ENCODE measurements around the gene BPIFB4.
"Not testable (repeated sequence)": the region's sequence is repeated elsewhere in the genome, so short reads cannot be mapped to it uniquely, and the experiment has no call there.

The BPIFB4 gene

GRCh38 chr20:33079259-33079658 lies at the start of gene BPIFB4:
Gene BPIFB4 (plus strand): TSS chr20:33079643. CDS start chr20:33081527, 1,884 bp downstream.
- no peak for DNase-seq (ENCODE audit: low read depth)

GRCh38 chr20:33030076-33030475 lies 49.4 kb upstream of the BPIFB4 start:
- no peak for DNase-seq (ENCODE audit: low read depth)

- DNase-seq (ENCODE audit: low read depth): no peak
These were observed 48.9 kb upstream of the BPIFB4 start for GRCh38 chr20:33030569-33030968.

GRCh38 chr20:33031531-33031930 lies 47.9 kb upstream of the BPIFB4 start, which contains the start of gene BPIFB6:
Gene BPIFB6 (plus strand): TSS chr20:33031648. CDS start chr20:33031648, 0 bp downstream.
- no peak for DNase-seq (ENCODE audit: low read depth)

- DNase-seq (ENCODE audit: low read depth): no peak
These were observed 46.9 kb upstream of the BPIFB4 start for GRCh38 chr20:33032555-33032954.

GRCh38 chr20:33033381-33033780 lies 46.1 kb upstream of the BPIFB4 start:
- no peak for DNase-seq (ENCODE audit: low read depth)

- no peak for DNase-seq (ENCODE audit: low read depth)
These were observed 45.3 kb upstream of the BPIFB4 start for GRCh38 chr20:33034115-33034514.

GRCh38 chr20:33034901-33035492 lies 44.4 kb upstream of the BPIFB4 start:
- DNase-seq (ENCODE audit: low read depth): no peak

- DNase-seq (ENCODE audit: low read depth): no peak
These were observed 42.0 kb upstream of the BPIFB4 start for GRCh38 chr20:33037456-33037855.

- no peak for DNase-seq (ENCODE audit: low read depth)
These were observed 41.2 kb upstream of the BPIFB4 start for GRCh38 chr20:33038243-33038642.

GRCh38 chr20:33042430-33042829 lies 37.0 kb upstream of the BPIFB4 start:
- no peak for DNase-seq (ENCODE audit: low read depth)

- no peak for DNase-seq (ENCODE audit: low read depth)
These were observed 36.3 kb upstream of the BPIFB4 start for GRCh38 chr20:33042983-33043730.

- no peak for DNase-seq (ENCODE audit: low read depth)
These were observed 35.7 kb upstream of the BPIFB4 start for GRCh38 chr20:33043731-33044181.

GRCh38 chr20:33045129-33045721 lies 34.2 kb upstream of the BPIFB4 start:
- DNase-seq (ENCODE audit: low read depth): not testable (repeated sequence)

- DNase-seq (ENCODE audit: low read depth): no peak
These were observed 33.0 kb upstream of the BPIFB4 start for GRCh38 chr20:33046412-33046811.

GRCh38 chr20:33051333-33051732 lies 28.1 kb upstream of the BPIFB4 start:
- DNase-seq (ENCODE audit: low read depth): no peak

- DNase-seq (ENCODE audit: low read depth): no peak
These were observed 25.9 kb upstream of the BPIFB4 start, which contains the start of gene BPIFB3 for GRCh38 chr20:33053291-33054106. Gene BPIFB3 (plus strand): TSS chr20:33053903. CDS start chr20:33055436, 1,533 bp downstream.

- DNase-seq (ENCODE audit: low read depth): no peak
These were observed 25.1 kb upstream of the BPIFB4 start for GRCh38 chr20:33054381-33054780.

- DNase-seq (ENCODE audit: low read depth): no peak
These were observed 24.7 kb upstream of the BPIFB4 start for GRCh38 chr20:33054791-33055190.

- DNase-seq (ENCODE audit: low read depth): no peak
These were observed 20.3 kb upstream of the BPIFB4 start for GRCh38 chr20:33059136-33059535.

- DNase-seq (ENCODE audit: low read depth): no peak
These were observed 19.6 kb upstream of the BPIFB4 start for GRCh38 chr20:33059741-33060390.

GRCh38 chr20:33061658-33062028 lies 17.8 kb upstream of the BPIFB4 start:
- DNase-seq (ENCODE audit: low read depth): no peak

Measured in stimulated activated CD8-positive, alpha-beta memory T cell treated with anti-CD3 and anti-CD28 coated beads, Interleukin-15, amount 100 ng/mL, for 24 hours (primary cell).